SK-N-SH (cell line): ENCODE measurements around the gene FADS3.

Source experiments
- TCF12 ChIP-seq: IDR thresholded peaks from 2 replicates; pipeline ENCODE4 v1.4.0; 2012
- TF ChIP-seq, protein P1 (sequence below): fragments of 200-600 bp; sonication (generic); IDR thresholded peaks from 2 replicates; pipeline ENCODE4 v1.6.1; 2017; ENCODE audit warnings: antibody characterized with exemption, mild to moderate bottlenecking, moderate library complexity

DNA sequence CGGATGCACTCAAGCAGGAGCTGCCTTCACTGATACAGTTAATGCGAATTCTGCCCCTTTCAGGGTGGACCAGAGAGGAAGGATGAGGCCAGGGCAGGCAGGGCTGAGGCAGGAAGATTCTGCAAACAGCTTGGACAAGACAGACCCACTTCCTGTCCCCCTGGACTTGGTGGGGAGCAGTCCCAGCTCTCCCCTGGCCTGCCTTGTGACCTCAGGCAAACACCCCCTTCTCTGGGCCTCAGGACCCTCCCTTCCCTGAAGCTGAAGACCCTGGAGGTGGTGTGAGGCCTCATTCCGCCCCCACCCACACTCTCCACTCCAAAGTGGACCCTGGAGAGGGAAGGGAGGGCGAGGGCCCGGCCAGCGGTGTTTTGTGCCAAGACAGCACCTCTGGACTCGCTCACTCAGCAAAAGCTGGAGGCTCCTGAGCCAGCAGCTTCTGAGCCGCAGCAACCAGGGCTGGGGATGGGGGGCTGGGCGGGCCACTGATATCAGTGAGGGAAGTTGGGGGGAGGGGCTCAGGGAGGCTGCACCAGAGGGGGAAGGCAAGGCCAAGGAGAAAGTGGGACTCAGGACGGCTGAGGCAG is 17.5 kb upstream of the FADS3 start:
- TF ChIP-seq TCF12: no peak
- TF ChIP-seq, protein P1, sequence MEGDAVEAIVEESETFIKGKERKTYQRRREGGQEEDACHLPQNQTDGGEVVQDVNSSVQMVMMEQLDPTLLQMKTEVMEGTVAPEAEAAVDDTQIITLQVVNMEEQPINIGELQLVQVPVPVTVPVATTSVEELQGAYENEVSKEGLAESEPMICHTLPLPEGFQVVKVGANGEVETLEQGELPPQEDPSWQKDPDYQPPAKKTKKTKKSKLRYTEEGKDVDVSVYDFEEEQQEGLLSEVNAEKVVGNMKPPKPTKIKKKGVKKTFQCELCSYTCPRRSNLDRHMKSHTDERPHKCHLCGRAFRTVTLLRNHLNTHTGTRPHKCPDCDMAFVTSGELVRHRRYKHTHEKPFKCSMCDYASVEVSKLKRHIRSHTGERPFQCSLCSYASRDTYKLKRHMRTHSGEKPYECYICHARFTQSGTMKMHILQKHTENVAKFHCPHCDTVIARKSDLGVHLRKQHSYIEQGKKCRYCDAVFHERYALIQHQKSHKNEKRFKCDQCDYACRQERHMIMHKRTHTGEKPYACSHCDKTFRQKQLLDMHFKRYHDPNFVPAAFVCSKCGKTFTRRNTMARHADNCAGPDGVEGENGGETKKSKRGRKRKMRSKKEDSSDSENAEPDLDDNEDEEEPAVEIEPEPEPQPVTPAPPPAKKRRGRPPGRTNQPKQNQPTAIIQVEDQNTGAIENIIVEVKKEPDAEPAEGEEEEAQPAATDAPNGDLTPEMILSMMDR: no peak
